NCI-H2107 treated with DMSO at 0.1 percent for 48 hours (cell line): ENCODE results near the gene SLF2.

Experiments
- DNase-seq: peaks from one replicate; lab custom pipeline; 2025; ENCODE audit not compliant: unreplicated experiment; lab: John Stamatoyannopoulos, UW

SLF2 gene

GRCh38 chr10:100998991-100999741, 86.4 kb downstream of the SLF2 start:
- no peak for DNase-seq

DNA sequence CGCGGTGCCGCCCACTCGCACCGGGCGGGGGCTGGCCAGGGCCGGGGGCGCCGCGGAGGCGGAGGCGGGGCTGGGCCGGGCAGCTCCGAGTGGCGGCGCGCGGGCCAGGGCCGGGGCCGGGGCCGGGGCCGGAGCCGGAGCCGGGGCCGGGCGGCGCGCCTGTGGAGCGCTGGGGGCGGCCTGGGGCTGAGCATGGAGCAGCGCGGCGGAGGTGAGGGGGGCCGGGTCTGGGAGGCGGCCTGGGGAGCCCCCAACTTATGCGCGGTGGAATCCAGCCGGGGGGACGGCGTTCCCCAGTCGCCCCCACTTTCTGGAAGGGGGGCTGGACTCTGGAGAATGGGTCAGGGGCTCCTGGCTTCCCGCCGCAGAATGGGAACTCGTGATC, 87.0 kb downstream of the SLF2 start, which contains the start of gene LZTS2:
TSS of gene LZTS2 (plus strand) at position 67 of the 385 bp plus-strand sequence. CDS start 2,731 bp downstream, outside the sequence.
- DNase-seq: no peak

DNA sequence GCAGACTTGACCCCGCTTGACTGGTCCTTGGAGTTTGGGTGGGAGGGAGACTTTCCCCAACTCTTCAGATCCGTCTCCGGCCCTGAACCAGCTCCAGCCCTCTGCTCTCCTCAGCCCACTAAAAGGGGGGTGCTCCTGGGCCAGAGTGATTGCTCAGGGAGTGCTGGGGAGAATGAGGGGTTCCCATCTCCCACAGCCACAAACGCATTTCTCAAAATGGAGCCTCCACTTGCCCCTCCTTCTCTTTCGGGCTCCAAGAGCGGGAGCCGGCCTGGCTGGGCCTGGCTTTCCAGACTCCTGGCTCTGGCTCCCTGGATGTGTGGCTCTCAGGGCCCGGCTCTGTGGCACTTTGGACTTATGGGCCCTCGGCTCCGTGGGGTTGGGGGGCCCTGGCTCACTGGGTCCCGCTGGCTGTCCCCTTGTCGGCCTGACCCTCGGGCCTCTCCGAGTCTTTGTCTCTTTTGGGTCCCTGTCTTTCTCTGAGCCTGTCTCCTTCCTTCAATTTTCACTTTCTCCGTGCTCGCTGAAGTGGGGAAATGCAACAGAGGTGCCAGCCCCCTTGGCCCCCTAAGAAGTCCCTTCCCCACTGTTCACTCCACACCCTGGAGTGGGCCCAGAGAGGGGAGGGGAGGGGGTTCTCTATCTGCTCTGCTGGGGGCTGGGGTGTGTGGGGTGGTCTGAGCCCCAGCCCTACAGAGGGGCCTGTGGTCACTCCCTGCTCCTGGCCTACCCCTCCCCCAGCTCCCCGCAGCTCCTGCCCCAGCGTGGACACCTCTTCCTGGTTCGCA, 87.6 kb downstream of the SLF2 start:
- DNase-seq: no peak

DNA sequence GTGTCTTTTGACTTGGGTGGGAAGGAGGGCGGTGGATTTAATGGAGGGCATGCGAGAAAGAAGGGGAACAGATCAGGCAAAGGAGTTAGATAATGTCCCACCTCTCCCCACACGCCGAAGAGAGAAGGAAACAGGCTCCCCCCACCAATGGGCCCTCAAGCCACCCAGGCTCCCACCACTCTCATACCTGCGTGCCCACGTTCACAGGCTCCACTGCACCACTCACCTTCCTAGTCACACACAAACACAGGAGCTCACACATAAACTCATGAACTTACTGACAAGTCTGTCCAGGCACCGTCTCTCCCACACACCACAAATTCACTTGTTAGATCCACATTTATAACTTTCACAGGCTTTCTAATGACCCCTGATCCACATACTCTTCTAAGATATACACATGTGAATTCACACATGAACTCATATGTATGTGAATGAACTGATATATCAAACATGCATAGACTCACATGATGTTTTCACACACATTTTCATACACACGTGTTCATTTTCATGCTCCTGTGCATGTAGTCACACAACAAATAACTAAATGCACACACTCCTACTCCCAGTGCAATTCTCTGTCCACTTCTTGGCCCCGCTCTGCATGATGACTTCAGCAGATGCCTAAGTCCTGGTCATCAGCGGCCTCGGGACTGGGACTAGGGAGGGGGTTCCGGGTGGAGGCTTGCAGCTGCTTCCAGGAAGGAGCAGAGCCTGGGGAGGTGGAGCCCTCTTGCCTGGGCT, 88.3 kb downstream of the SLF2 start:
- DNase-seq: no peak

DNA sequence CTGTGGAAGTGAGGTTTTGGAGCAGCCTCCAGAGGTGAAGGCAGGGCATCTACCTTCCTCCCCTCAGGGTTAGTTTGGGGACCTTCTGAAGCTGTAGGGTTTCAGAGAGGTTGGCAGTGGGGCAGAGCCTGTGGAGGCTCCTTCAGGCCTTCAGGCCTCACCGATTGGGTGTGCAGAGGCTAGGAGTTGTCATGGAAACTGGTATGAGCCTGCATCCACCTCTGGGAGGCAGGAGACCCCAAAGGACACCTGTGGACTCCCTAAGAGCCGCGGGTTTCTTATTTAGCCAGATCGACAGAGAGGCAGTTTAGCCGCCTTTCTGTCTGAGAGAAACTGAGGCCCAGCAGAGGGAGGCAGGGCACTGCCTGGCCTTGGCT, 88.9 kb downstream of the SLF2 start:
- no peak for DNase-seq

GRCh38 chr10:101002456-101002855, 89.7 kb downstream of the SLF2 start:
- no peak for DNase-seq

- no peak for DNase-seq
Measured at GRCh38 chr10:101003639-101004206, 91.0 kb downstream of the SLF2 start.

DNA sequence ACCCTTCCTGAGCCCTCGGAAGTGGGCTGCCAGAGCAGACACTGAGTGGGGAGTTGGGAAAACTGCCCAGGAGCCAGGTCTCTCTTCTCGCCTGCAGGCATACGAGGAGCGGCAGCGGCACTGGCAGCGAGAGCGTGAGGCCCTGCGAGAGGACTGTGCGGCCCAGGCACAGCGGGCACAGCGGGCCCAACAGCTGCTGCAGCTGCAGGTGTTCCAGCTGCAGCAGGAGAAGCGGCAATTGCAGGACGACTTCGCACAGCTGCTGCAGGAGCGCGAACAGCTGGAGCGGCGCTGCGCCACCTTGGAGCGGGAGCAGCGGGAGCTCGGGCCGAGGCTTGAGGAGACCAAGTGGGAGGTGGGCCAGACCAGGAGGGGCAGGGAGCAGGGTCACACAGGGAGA, 92.6 kb downstream of the SLF2 start:
- DNase-seq: no peak

GRCh38 chr10:101005869-101006567, 93.3 kb downstream of the SLF2 start:
- no peak for DNase-seq

GRCh38 chr10:101006593-101007098, 93.9 kb downstream of the SLF2 start:
- DNase-seq: no peak

DNA sequence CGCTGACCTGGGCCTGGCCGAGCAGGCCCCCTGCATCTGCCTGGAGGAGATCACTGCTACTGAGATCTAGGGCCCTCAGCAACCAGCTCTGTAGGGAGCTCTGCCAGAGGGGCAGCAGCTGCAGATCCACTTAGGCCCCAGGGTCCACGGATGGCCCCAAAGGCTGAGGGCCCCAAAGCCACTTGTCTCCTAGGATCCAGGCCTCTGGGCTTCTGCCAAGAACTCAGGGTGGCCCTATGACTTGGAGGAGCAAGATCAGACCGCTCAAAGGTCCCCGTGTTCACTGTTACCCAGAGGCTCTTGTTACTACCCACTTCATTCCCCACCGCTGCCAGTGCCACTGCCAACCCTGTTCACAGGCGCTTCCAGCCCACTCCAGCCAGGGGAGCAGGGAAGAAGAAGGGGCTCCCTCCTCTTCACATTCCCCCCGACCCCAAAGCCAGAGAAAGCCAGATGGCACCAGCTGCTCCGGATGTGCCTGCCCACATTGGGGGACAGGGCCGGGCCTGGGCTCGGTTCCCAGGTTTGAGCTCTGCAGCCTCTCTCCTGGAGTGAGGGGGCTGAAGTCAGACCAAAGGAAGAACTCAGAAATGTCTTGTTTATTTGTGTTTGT, 94.4 kb downstream of the SLF2 start:
- no peak for DNase-seq

GRCh38 chr10:101007915-101008822, 95.4 kb downstream of the SLF2 start:
- no peak for DNase-seq

- no peak for DNase-seq
Measured at GRCh38 chr10:101008823-101009423, 96.2 kb downstream of the SLF2 start.

DNA sequence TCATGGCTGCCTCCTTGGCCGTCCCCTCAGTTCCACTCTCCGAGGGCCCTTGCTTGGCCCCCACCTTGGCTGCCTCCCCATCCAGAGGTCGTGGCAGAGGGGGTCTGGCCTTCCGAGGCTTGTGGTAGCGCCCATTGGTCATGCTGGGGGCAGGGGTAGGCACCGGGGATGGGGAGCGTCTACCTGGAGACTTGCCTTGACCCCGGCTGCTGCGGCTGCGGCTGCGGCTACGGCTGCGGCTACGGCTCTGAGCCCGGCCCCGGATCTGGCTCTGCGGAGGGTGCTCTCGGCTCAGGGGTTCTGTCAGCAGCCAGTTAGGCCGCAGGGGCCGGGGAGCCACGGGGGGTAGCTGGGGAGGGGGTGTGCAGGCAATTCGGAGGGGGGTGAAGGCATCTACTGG, 97.6 kb downstream of the SLF2 start:
- DNase-seq: no peak

DNA sequence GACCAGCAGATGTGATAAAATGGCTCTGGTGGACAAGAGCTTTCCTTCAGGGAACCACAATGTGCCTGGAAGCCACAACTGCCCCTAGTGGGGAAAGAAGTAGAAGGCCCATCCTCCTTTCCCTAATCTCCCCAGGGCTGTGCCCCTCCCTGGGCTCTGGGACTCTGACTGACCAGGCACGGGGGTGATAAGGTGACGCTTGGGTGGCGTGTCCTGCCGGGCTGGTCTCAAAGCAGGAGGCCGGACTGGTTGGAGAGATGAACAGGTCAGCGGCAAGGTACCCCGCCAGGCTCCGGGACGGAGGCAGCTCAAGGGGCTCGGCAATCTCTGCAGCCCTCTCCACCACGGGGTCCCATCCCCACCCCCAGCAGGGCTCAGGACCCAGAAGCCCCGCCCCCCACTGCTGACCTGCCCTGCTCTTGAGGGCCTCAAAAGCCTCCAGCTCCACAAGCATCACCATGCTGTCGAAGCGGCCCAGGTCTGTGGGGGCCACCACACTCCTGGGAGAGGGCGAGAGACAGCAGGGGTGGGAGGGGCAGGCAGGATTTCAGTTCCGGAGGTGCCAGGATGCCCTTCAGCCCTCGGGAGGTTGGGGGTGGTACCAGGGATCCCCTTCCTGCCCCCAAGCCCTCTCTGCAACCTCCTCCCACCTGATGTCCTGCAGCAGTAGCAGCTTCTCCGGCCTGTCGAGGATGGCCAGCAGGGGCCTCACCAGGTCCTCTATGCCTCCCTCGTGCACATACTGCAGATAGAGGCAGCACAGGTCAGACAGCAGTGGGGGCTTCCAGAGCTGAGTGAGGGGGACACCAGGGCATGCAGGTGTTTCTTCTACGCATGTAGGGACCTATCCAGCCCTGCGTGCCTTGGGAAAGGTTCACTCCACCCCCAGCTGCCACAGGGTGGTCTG, 99.0 kb downstream of the SLF2 start:
- DNase-seq: no peak

DNA sequence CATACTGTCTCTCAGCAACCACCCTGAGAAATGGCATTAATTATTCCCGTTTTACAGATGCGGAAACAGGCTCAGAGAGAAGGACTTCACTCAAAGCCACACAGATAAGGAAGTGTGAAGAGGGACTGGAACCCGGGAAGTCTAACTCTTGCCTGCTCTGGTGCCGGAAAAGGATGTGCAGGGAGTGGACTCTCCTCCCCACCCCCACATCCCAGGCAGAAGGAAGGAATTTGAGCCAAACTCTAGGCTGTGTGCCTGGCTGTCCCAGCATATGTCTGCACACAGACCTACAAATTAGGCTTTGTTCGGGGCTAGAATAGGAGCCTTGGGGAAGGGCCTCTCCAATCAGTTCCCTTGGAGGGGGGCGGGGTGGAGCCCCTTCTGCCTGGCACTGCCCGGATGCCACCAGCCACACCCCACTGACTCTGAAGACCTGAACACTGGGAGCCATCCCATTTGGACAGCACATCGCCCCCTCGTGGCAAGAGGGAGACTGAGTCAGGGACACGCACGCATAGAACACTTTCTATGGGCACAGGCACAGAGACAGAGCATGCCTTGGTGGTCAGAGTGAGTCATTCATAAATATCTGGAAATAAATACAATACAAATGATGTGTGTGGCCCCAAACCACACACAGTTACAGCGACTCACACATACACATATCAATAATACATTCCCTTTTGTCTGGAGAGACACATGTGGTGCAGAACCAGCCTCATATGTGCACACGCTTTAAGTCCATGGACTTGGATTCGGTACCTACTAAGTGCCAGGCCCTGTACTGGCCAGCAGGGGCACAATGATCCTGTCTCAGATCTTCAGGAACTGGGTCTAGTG, 100.0 kb downstream of the SLF2 start:
- DNase-seq: peak; percentile 69

DNA sequence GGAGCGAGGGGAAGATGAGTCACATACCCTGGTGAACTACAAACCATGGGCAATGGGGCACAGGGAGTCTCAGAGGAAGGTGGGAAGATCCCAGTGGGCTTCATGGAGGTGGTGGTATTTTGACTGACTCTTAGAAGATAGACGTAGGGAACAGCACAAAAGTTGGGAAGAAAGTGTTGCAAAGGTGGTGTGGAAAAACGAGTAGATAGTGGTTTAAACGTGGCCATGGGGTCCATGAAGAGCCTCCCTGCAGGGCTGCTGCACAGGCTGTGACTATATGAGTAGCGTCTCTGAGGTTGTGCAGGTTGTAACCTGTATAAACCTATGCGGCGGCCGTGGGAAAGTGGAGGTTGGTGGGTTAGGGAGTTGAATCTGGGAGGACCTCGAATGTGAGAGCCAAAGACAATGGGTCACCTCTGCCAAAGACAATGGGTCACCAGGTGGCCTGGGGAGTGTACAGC, 100.6 kb downstream of the SLF2 start:
- no peak for DNase-seq
